GM18519 (cell line): ENCODE data around the gene BFSP1.

ENCODE experiments used
- ATAC-seq: cut with Tn5 transposase; IDR thresholded peaks from one replicate; pipeline ENCODE4 v1.9.1; 2021; ENCODE audit warnings: mild to moderate bottlenecking, moderate library complexity; ENCODE audit not compliant: unreplicated experiment, low FRiP score

BFSP1 gene

GRCh38 chr20:17530716-17531664, at the start of gene BFSP1:
BFSP1 (minus strand) TSS chr20:17531379; CDS start chr20:17531329, 50 bp downstream.
- peak; percentile 50 for ATAC-seq

- no peak for ATAC-seq
These were observed 49.7 kb upstream of the BFSP1 start for GRCh38 chr20:17580895-17581294.

GRCh38 chr20:17579369-17580039, 48.3 kb upstream of the BFSP1 start:
- ATAC-seq, result no peak

GRCh38 chr20:17576215-17576614, 45.0 kb upstream of the BFSP1 start:
- no peak for ATAC-seq

GRCh38 chr20:17573463-17573862, 42.3 kb upstream of the BFSP1 start:
- ATAC-seq, result no peak

GRCh38 chr20:17572034-17572638, 41.0 kb upstream of the BFSP1 start:
- ATAC-seq, result no peak

GRCh38 chr20:17571153-17571527, 40.0 kb upstream of the BFSP1 start:
- ATAC-seq, result no peak

- ATAC-seq, result no peak
These were observed 39.4 kb upstream of the BFSP1 start for GRCh38 chr20:17570347-17571152.

GRCh38 chr20:17569616-17570346, 38.6 kb upstream of the BFSP1 start, which contains the start of gene DSTN:
DSTN (plus strand) TSS chr20:17570075; CDS start chr20:17570209, 134 bp downstream.
- ATAC-seq, result peak; percentile 90

- no peak for ATAC-seq
These were observed 37.9 kb upstream of the BFSP1 start for GRCh38 chr20:17568972-17569521.

- no peak for ATAC-seq
These were observed 37.0 kb upstream of the BFSP1 start for GRCh38 chr20:17568045-17568788.

- no peak for ATAC-seq
These were observed 35.2 kb upstream of the BFSP1 start for GRCh38 chr20:17566345-17566744.

GRCh38 chr20:17565169-17565845, 34.1 kb upstream of the BFSP1 start:
- no peak for ATAC-seq

GRCh38 chr20:17562804-17563305, 31.7 kb upstream of the BFSP1 start:
- ATAC-seq, result no peak

GRCh38 chr20:17560344-17561074, 29.3 kb upstream of the BFSP1 start:
- ATAC-seq, result no peak

- ATAC-seq, result no peak
These were observed 28.2 kb upstream of the BFSP1 start for GRCh38 chr20:17559338-17559737.

GRCh38 chr20:17558941-17559304, 27.7 kb upstream of the BFSP1 start:
- no peak for ATAC-seq
